H1 (cell line): ENCODE results near the gene NEK11. TPM values are rescaled to one million over a fixed set of nuclear protein-coding genes. Genes with fewer than 3 reads are reported as not detected.

Experiments
- CTCF ChIA-PET: fragments of 300-600 bp; sonication (Branson Sonifier 250); formaldehyde crosslinking; loops from one replicate; lab custom pipeline; 2021; ENCODE audit not compliant: partially characterized antibody; lab: Charles Lee
- POLR2A ChIA-PET: fragments of 300-600 bp; sonication (Branson Sonifier 250); formaldehyde crosslinking; loops from one replicate; lab custom pipeline; 2021; ENCODE audit warnings: inconsistent platforms; ENCODE audit not compliant: partially characterized antibody; lab: Charles Lee
- DNase-seq, 2 experiments: peaks; one replicate each; pipeline versions ENCODE4 v3.0.0 to v3.0.0-alpha.2; 2010 to 2022; ENCODE audit warnings: low spot score in 2 of 2, low read depth in 1 of 2, mixed read lengths in 1 of 2
- FAIRE-seq: peaks from 2 replicates; lab custom pipeline; 2011; peaks lifted over from hg19 to GRCh38; lab: Jason Lieb, UNC
- H2AFZ ChIP-seq: 2 replicates; pipeline ENCODE4 v1.8.1; 2012; ENCODE audit warnings: low read length, inconsistent platforms
- H2AK5ac ChIP-seq: 2 replicates; pipeline ENCODE4 v1.6.1; 2013; ENCODE audit warnings: low read depth, low read length
- H2BK120ac ChIP-seq: replicated peaks from 2 replicates; pipeline ENCODE3; 2013; ENCODE audit warnings: low read depth, low read length, inconsistent platforms
- H2BK12ac ChIP-seq: 2 replicates; pipeline ENCODE4 v1.6.1; 2013; ENCODE audit warnings: low read depth, low read length
- H2BK15ac ChIP-seq: 2 replicates; pipeline ENCODE4 v1.6.1; 2013; ENCODE audit warnings: low read length
- H2BK20ac ChIP-seq: 2 replicates; pipeline ENCODE4 v1.6.1; 2013; ENCODE audit warnings: low read length
- H2BK5ac ChIP-seq: 2 replicates; pipeline ENCODE4 v1.6.1; 2013; ENCODE audit warnings: low read depth, low read length
- H3K14ac ChIP-seq: 2 replicates; pipeline ENCODE4 v1.6.1; 2013; ENCODE audit warnings: inconsistent platforms; ENCODE audit not compliant: insufficient read length
- H3K18ac ChIP-seq: 2 replicates; pipeline ENCODE4 v1.6.1; 2013; ENCODE audit warnings: low read length; ENCODE audit errors: extremely low read depth
- H3K23ac ChIP-seq: 2 replicates; pipeline ENCODE4 v1.6.1; 2013; ENCODE audit warnings: inconsistent platforms; ENCODE audit not compliant: insufficient read length
- H3K23me2 ChIP-seq: 2 replicates; pipeline ENCODE4 v1.6.1; 2013; ENCODE audit warnings: low read depth, low read length
- H3K27ac ChIP-seq: 2 replicates; pipeline ENCODE4 v1.6.1; 2011; ENCODE audit warnings: low read depth, low read length, inconsistent platforms
- H3K27me3 ChIP-seq, 4 experiments: replicated peaks in 1 of 4; 1 replicate in 1 of 4; 2 replicates in 3 of 4; pipeline versions ENCODE4 v1.6.1 to v1.8.1; 2011 to 2013; ENCODE audit warnings: low read length in 3 of 4, mild to moderate bottlenecking in 3 of 4, inconsistent platforms in 2 of 4, mixed read lengths in 2 of 4, moderate library complexity in 1 of 4; ENCODE audit not compliant: control insufficient read depth in 3 of 4, insufficient read depth in 3 of 4; ENCODE audit errors: extremely low read depth in 1 of 4
- H3K36me3 ChIP-seq, 4 experiments: 2 replicates each; pipeline versions ENCODE4 v1.6.1 to v1.8.1; 2011 to 2013; ENCODE audit warnings: mild to moderate bottlenecking in 4 of 4, low read length in 3 of 4, moderate library complexity in 2 of 4, control low read depth in 1 of 4, inconsistent platforms in 1 of 4; ENCODE audit not compliant: insufficient read depth in 4 of 4, control insufficient read depth in 2 of 4
- H3K4ac ChIP-seq: replicated peaks from 2 replicates; pipeline ENCODE3; 2013; ENCODE audit warnings: low read length, low read depth, mixed read lengths, inconsistent platforms; ENCODE audit not compliant: insufficient read length
- H3K4me1 ChIP-seq, 4 experiments: replicated peaks in 1 of 4; 1 replicate in 1 of 4; 2 replicates in 3 of 4; pipeline versions ENCODE4 v1.6.1 to v1.8.1; 2011 to 2013; ENCODE audit warnings: low read length in 3 of 4, inconsistent platforms in 2 of 4, mixed read lengths in 1 of 4; ENCODE audit not compliant: insufficient read depth in 4 of 4, control insufficient read depth in 3 of 4
- H3K4me2 ChIP-seq, 2 experiments: 2 replicates each; pipeline versions ENCODE4 v1.6.1 to v1.8.1; 2011 to 2013; ENCODE audit warnings: low read depth in 2 of 2, low read length in 2 of 2, control low read depth in 1 of 2, inconsistent platforms in 1 of 2, mild to moderate bottlenecking in 1 of 2; ENCODE audit not compliant: insufficient read depth in 1 of 2
- H3K4me3 ChIP-seq, 4 experiments: fragments of 200-600, 300-600 bp in 1 of 4; sonication (generic), shearing (Covaris generic), sonication (Bioruptor Twin) in 1 of 4; 2 replicates each; pipeline versions ENCODE4 v1.5.1 to v1.8.1; 2011 to 2016; ENCODE audit warnings: low read length in 4 of 4, low read depth in 3 of 4, control low read depth in 2 of 4, inconsistent platforms in 2 of 4, mild to moderate bottlenecking in 2 of 4, mixed read lengths in 1 of 4, moderate library complexity in 1 of 4; ENCODE audit not compliant: insufficient read depth in 2 of 4; ENCODE audit errors: extremely low read depth in 1 of 4
- H3K56ac ChIP-seq: replicated peaks from 2 replicates; pipeline ENCODE3; 2013; ENCODE audit warnings: low read depth, mild to moderate bottlenecking, mixed read lengths, low read length, inconsistent platforms; ENCODE audit not compliant: insufficient read length
- H3K79me1 ChIP-seq: 2 replicates; pipeline ENCODE4 v1.6.1; 2013; ENCODE audit warnings: low read depth, low read length, control low read depth
- H3K79me2 ChIP-seq, 2 experiments: 2 replicates each; pipeline versions ENCODE4 v1.6.1 to v1.8.1; 2012 to 2013; ENCODE audit warnings: low read length in 2 of 2, mild to moderate bottlenecking in 2 of 2, inconsistent platforms in 1 of 2; ENCODE audit not compliant: insufficient read depth in 2 of 2, control insufficient read depth in 1 of 2
- H3K9ac ChIP-seq, 4 experiments: replicated peaks in 1 of 4; 1 replicate in 1 of 4; 2 replicates in 3 of 4; pipeline versions ENCODE4 v1.6.1 to v1.8.1; 2011 to 2013; ENCODE audit warnings: low read depth in 3 of 4, low read length in 3 of 4, control low read depth in 2 of 4, mild to moderate bottlenecking in 2 of 4, moderate library complexity in 2 of 4, inconsistent platforms in 1 of 4; ENCODE audit errors: extremely low read depth in 1 of 4
- H3K9me3 ChIP-seq, 2 experiments: 2 replicates each; pipeline versions ENCODE4 v1.6.1 to v1.8.1; 2012 to 2013; ENCODE audit warnings: mild to moderate bottlenecking in 2 of 2, moderate library complexity in 2 of 2, control low read depth in 1 of 2, inconsistent platforms in 1 of 2, low read depth in 1 of 2, low read length in 1 of 2, mixed read lengths in 1 of 2; ENCODE audit not compliant: insufficient read depth in 2 of 2
- H4K20me1 ChIP-seq, 2 experiments: replicated peaks in 1 of 2; 2 replicates each; pipeline versions ENCODE3 to v1.8.1; 2011 to 2013; ENCODE audit warnings: inconsistent platforms in 2 of 2, low read length in 2 of 2, mild to moderate bottlenecking in 1 of 2; ENCODE audit not compliant: insufficient read depth in 2 of 2, control insufficient read depth in 1 of 2
- H4K5ac ChIP-seq: 2 replicates; pipeline ENCODE4 v1.6.1; 2013; ENCODE audit warnings: low read length, low read depth, mixed read lengths, inconsistent platforms; ENCODE audit not compliant: insufficient read length
- H4K8ac ChIP-seq: 2 replicates; pipeline ENCODE4 v1.8.0; 2013; ENCODE audit warnings: mild to moderate bottlenecking, moderate library complexity, low read length, inconsistent platforms; ENCODE audit not compliant: insufficient read depth; ENCODE audit errors: extremely low read depth
- H4K91ac ChIP-seq: replicated peaks from 2 replicates; pipeline ENCODE3; 2013; ENCODE audit warnings: low read length, mixed read lengths, inconsistent platforms; ENCODE audit not compliant: insufficient read length
- BACH1 ChIP-seq: IDR thresholded peaks from 2 replicates; pipeline ENCODE4 v1.6.1; 2012; ENCODE audit warnings: low read length, improper control_type of control experiment
- CBX8 ChIP-seq: fragments of 300-800, 300-1000 bp; sonication (generic); IDR thresholded peaks from 2 replicates; pipeline ENCODE4 v1.7.1; 2016; ENCODE audit warnings: low read depth, low read length, borderline replicate concordance
- CREB1 ChIP-seq: IDR thresholded peaks from 2 replicates; pipeline ENCODE4 v1.6.1; 2012; ENCODE audit warnings: inconsistent platforms
- HDAC2 ChIP-seq, 2 experiments: fragments of 300-600 bp in 1 of 2; sonication (generic) in 1 of 2; IDR thresholded peaks; 2 replicates each; pipeline ENCODE4 v1.6.1; 2011 to 2012; ENCODE audit warnings: low read depth in 2 of 2, low read length in 2 of 2, mild to moderate bottlenecking in 2 of 2, moderate library complexity in 2 of 2, borderline replicate concordance in 1 of 2, inconsistent platforms in 1 of 2
- TAF1 ChIP-seq: IDR thresholded peaks from 2 replicates; pipeline ENCODE4 v1.6.1; 2011; ENCODE audit warnings: mild to moderate bottlenecking, low read depth, low read length
- WGBS, 2 experiments: shearing (Covaris generic) in 1 of 2; methylation state at CpG; one replicate each; pipeline versions ENCODE4 v1.1.6 to v1.1.7; 2013 to 2015; ENCODE audit warnings: low lambda C conversion rate in 2 of 2, mixed read lengths in 2 of 2, inconsistent platforms in 1 of 2, low coverage in 1 of 2, missing lambda C conversion rate in 1 of 2; ENCODE audit not compliant: insufficient replicate concordance in 2 of 2, insufficient coverage in 1 of 2, insufficient read length in 1 of 2; ENCODE audit errors: extremely low coverage in 1 of 2, missing lambda C conversion rate in 1 of 2; 5-methylcytosine and 5-hydroxymethylcytosine counted together
- polyA plus RNA-seq, 7 experiments: library from polyadenylated mRNA; depleted of rRNA in 3 of 7; stranded (reverse) in 5 of 7; unstranded in 2 of 7; fragments of >200 nt in 5 of 7; fragments of 200-250 nt in 2 of 7; gene quantifications; 1 replicate in 5 of 7; 2 replicates in 1 of 7; 4 replicates in 1 of 7; pipeline versions ENCODE4 v1.2.1 to v1.2.3, GENCODE V29; 2011 to 2013; ENCODE audit warnings: missing spikeins in 2 of 7, mixed read lengths in 2 of 7
- total RNA-seq: library from RNA; stranded (reverse); fragmentation: NEBNext Ultra II Directional; extraction: Animal tissue kit (Norgen Biotek cat#: 25700); gene quantifications from 2 replicates; pipeline ENCODE4 v1.2.1, GENCODE V29; 2021

NEK11 gene
- total and polyA plus RNA-seq, 2 of the 8 experiments (the other 6 are each of a cell fraction or from before 2014, with no cell fraction given): 0.60 TPM; not detected in 1

- H3K23ac ChIP-seq: no peak overlapping the region
- CTCF ChIA-PET: no interaction called here
- no peak overlapping the region for H4K91ac ChIP-seq
- POLR2A ChIA-PET: interaction anchor here (1.2 kb wide), 2 partner anchors 9 to 11 kb away, joined by 3 to 4 read pairs; no protein-coding TSS in a partner anchor
- no peaks in the 10 kb centered on the region for H3K9me3 ChIP-seq
- H3K79me1 ChIP-seq: no peaks in the 10 kb centered on the region
- no peaks in the 10 kb centered on the region for H3K27me3 ChIP-seq
- no peak overlapping the region for H3K4me2 ChIP-seq
- H2BK20ac ChIP-seq: no peak overlapping the region
- peaks cover 0 to 2% of the 10 kb centered on the region in 2 experiments for H4K20me1 ChIP-seq
- no peak overlapping the region for H2BK5ac ChIP-seq
- H2AK5ac ChIP-seq: no peak overlapping the region
- H3K4ac ChIP-seq: no peak overlapping the region
- FAIRE-seq: no peak
- H2AFZ ChIP-seq: no peak overlapping the region
- no peak overlapping the region for H2BK12ac ChIP-seq
- 71% methylated on average over 1 of the region's 1 CpG; no CpG with 5 or more reads in 1 of the 2 experiments for WGBS, 2 experiments
- no peak overlapping the region for H3K9ac ChIP-seq
- no peak for TF ChIP-seq CBX8
- TF ChIP-seq BACH1: no peak
- TF ChIP-seq CREB1: no peak
- TF ChIP-seq TAF1: no peak
- no peak for TF ChIP-seq HDAC2 (IDR thresholded peaks at IDR 0.05; ENCODE audit: borderline replicate concordance in 1 of 2, low read depth in 2 of 2, low read length in 2 of 2)
- TF ChIP-seq, all 59 proteins: peak for 0
- Histone ChIP-seq H3K36me3 (peaks cover 0 to 14% (median 0%) of the 10 kb centered on the region in 4 experiments; a peak in 3 of 8 replicates), H2BK15ac (no peak overlapping the region), H3K79me2 (peaks cover 0 to under 1% of the 10 kb centered on the region in 2 experiments; a peak in 2 of 4 replicates), H3K4me3 (no peak overlapping the region), H3K23me2 (no peaks in the 10 kb centered on the region), H3K18ac (no peak overlapping the region), H3K4me1 (no peaks in the 10 kb centered on the region), H3K56ac (no peak overlapping the region), H3K27ac (no peak overlapping the region), H4K5ac (no peak overlapping the region), H3K14ac (no peak overlapping the region), H4K8ac (no peak overlapping the region), H2BK120ac (no peak overlapping the region)
- no peak for DNase-seq
These were observed 361.3 kb downstream of the NEK11 start for GRCh38 chr3:131387796-131388489.
